ENCODE results near the gene IL17RE. TPM values are rescaled to one million over a fixed set of nuclear protein-coding genes. Genes with fewer than 3 reads are reported as not detected.
A peak's percentile ranks its signal among the peaks of the same experiment; 100 is the strongest.

Gene IL17RE
- total and polyA plus RNA-seq, 2 of the 13 experiments (the other 11 are each of a cell fraction or from before 2014, with no cell fraction given), result 14.5 to 24.1 TPM

- TF ChIP-seq TEAD3 (CRISPR knock-in tag; optimal IDR thresholded peaks at IDR 0.05; ENCODE audit: borderline replicate concordance) (peak; percentile 34), NFE2L2 (IDR thresholded peaks at IDR 0.05; ENCODE audit: low read length) (no peak), EZH2 (conservative IDR thresholded peaks at IDR 0.05; ENCODE audit: low read depth, low read length) (no peak), RFXANK (CRISPR knock-in tag; IDR thresholded peaks at IDR 0.05) (no peak), ZNF281 (CRISPR knock-in tag; IDR thresholded peaks at IDR 0.05; ENCODE audit: borderline replicate concordance) (no peak), EP300 (IDR thresholded peaks at IDR 0.05; ENCODE audit: low read depth in 2 of 2, low read length in 2 of 2) (peak; percentile 23 to 31; a peak in 2 of 4 replicates), EP300 (CRISPR knock-in tag; IDR thresholded peaks at IDR 0.05; ENCODE audit: borderline replicate concordance) (no peak), SNAPC2 (CRISPR knock-in tag; IDR thresholded peaks at IDR 0.05) (no peak), JUND (CRISPR knock-in tag; IDR thresholded peaks at IDR 0.05) (no peak; the same call in 1 of the 2 replicates), ARNTL (CRISPR knock-in tag; IDR thresholded peaks at IDR 0.05) (no peak), HOXA9 (CRISPR knock-in tag; IDR thresholded peaks at IDR 0.05; ENCODE audit: borderline replicate concordance) (peak; percentile 24; the same call in 1 of the 2 replicates), MYC (CRISPR knock-in tag; IDR thresholded peaks at IDR 0.05; ENCODE audit: borderline replicate concordance) (peak; percentile 85), CHD2 (IDR thresholded peaks at IDR 0.05; ENCODE audit: low read depth, low read length) (no peak), FOXC1 (CRISPR knock-in tag; IDR thresholded peaks at IDR 0.05; ENCODE audit: borderline replicate concordance) (peak; percentile 95), ZNF816 (CRISPR knock-in tag; IDR thresholded peaks at IDR 0.05; ENCODE audit: borderline replicate concordance) (peak; percentile 18; the same call in 1 of the 2 replicates), DMAP1 (CRISPR knock-in tag; IDR thresholded peaks at IDR 0.05) (peak; percentile 67), ZNF138 (CRISPR knock-in tag; IDR thresholded peaks at IDR 0.05; ENCODE audit: low read depth) (no peak; the same call in 1 of the 2 replicates)
- TF ChIP-seq, protein P1, sequence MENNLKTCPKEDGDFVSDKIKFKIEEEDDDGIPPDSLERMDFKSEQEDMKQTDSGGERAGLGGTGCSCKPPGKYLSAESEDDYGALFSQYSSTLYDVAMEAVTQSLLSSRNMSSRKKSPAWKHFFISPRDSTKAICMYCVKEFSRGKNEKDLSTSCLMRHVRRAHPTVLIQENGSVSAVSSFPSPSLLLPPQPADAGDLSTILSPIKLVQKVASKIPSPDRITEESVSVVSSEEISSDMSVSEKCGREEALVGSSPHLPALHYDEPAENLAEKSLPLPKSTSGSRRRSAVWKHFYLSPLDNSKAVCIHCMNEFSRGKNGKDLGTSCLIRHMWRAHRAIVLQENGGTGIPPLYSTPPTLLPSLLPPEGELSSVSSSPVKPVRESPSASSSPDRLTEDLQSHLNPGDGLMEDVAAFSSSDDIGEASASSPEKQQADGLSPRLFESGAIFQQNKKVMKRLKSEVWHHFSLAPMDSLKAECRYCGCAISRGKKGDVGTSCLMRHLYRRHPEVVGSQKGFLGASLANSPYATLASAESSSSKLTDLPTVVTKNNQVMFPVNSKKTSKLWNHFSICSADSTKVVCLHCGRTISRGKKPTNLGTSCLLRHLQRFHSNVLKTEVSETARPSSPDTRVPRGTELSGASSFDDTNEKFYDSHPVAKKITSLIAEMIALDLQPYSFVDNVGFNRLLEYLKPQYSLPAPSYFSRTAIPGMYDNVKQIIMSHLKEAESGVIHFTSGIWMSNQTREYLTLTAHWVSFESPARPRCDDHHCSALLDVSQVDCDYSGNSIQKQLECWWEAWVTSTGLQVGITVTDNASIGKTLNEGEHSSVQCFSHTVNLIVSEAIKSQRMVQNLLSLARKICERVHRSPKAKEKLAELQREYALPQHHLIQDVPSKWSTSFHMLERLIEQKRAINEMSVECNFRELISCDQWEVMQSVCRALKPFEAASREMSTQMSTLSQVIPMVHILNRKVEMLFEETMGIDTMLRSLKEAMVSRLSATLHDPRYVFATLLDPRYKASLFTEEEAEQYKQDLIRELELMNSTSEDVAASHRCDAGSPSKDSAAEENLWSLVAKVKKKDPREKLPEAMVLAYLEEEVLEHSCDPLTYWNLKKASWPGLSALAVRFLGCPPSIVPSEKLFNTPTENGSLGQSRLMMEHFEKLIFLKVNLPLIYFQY (CRISPR knock-in tag; IDR thresholded peaks at IDR 0.05; ENCODE audit: borderline replicate concordance), result no peak; the same call in 1 of the 2 replicates
- TF ChIP-seq, protein P2, sequence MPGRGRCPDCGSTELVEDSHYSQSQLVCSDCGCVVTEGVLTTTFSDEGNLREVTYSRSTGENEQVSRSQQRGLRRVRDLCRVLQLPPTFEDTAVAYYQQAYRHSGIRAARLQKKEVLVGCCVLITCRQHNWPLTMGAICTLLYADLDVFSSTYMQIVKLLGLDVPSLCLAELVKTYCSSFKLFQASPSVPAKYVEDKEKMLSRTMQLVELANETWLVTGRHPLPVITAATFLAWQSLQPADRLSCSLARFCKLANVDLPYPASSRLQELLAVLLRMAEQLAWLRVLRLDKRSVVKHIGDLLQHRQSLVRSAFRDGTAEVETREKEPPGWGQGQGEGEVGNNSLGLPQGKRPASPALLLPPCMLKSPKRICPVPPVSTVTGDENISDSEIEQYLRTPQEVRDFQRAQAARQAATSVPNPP (CRISPR knock-in tag; IDR thresholded peaks at IDR 0.05), result no peak; the same call in 1 of the 2 replicates
- TF ChIP-seq, protein P3, sequence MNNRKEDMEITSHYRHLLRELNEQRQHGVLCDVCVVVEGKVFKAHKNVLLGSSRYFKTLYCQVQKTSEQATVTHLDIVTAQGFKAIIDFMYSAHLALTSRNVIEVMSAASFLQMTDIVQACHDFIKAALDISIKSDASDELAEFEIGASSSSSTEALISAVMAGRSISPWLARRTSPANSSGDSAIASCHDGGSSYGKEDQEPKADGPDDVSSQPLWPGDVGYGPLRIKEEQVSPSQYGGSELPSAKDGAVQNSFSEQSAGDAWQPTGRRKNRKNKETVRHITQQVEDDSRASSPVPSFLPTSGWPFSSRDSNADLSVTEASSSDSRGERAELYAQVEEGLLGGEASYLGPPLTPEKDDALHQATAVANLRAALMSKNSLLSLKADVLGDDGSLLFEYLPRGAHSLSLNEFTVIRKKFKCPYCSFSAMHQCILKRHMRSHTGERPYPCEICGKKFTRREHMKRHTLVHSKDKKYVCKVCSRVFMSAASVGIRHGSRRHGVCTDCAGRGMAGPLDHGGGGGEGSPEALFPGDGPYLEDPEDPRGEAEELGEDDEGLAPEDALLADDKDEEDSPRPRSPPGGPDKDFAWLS (CRISPR knock-in tag; IDR thresholded peaks at IDR 0.05; ENCODE audit: borderline replicate concordance), result peak; percentile 29; the same call in 1 of the 2 replicates
These were observed 43.7 kb downstream of the IL17RE start (continued) for GRCh38 chr3:9946112-9947024.

Data from HepG2 (cell line).